Neural cell (in vitro differentiated cells): ENCODE results near the gene PTPRK. TPM values are rescaled to one million over a fixed set of nuclear protein-coding genes. Genes with fewer than 3 reads are reported as not detected.

Experiments used
- H2AFZ ChIP-seq: fragments of 200-600, 300-800 bp; sonication (generic), shearing (Covaris generic); 2 replicates; pipeline ENCODE4 v1.6.0; 2014; ENCODE audit warnings: low read depth, mild to moderate bottlenecking, antibody characterized with exemption, low read length, moderate library complexity
- H3F3A ChIP-seq: fragments of 200-600 bp; shearing (Covaris generic); 2 replicates; pipeline ENCODE4 v1.6.1; 2016; ENCODE audit warnings: mild to moderate bottlenecking, moderate library complexity, mixed read lengths, antibody characterized with exemption, low read length; ENCODE audit not compliant: insufficient read depth, poor library complexity, severe bottlenecking
- H3K27ac ChIP-seq: fragments of 200-600, 300-800 bp; sonication (generic), shearing (Covaris generic); 2 replicates; pipeline ENCODE4 v1.5.1; 2014; ENCODE audit warnings: mild to moderate bottlenecking, low read length, moderate library complexity
- H3K27me3 ChIP-seq: fragments of 300-800, 200-600 bp; sonication (generic), shearing (Covaris generic); 2 replicates; pipeline ENCODE4 v1.6.0; 2014; ENCODE audit warnings: mild to moderate bottlenecking, low read depth, low read length, moderate library complexity; ENCODE audit not compliant: insufficient read depth
- H3K36me3 ChIP-seq: fragments of 300-800, 200-600 bp; sonication (generic), shearing (Covaris generic); 2 replicates; pipeline ENCODE4 v1.5.1; 2014; ENCODE audit warnings: mild to moderate bottlenecking, antibody characterized with exemption, low read length, moderate library complexity; ENCODE audit not compliant: insufficient read depth
- H3K4me2 ChIP-seq: fragments of 300-800, 200-600 bp; sonication (generic), shearing (Covaris generic); 2 replicates; pipeline ENCODE4 v1.6.0; 2014; ENCODE audit warnings: mild to moderate bottlenecking, low read length
- H3K4me3 ChIP-seq: fragments of 300-800, 200-600 bp; sonication (generic), shearing (Covaris generic); 2 replicates; pipeline ENCODE4 v1.5.1; 2014; ENCODE audit warnings: mild to moderate bottlenecking, low read length, moderate library complexity
- H3K79me2 ChIP-seq: fragments of 200-600 bp; shearing (Covaris generic); replicated peaks from 2 replicates; pipeline ENCODE4 v1.6.0; 2014; ENCODE audit warnings: mild to moderate bottlenecking, low read length, moderate library complexity; ENCODE audit not compliant: insufficient read depth
- H3K9ac ChIP-seq: fragments of 300-800, 200-600 bp; sonication (generic), shearing (Covaris generic); 2 replicates; pipeline ENCODE4 v1.6.1; 2016; ENCODE audit warnings: mild to moderate bottlenecking, low read length, mixed read lengths
- H3K9me2 ChIP-seq: fragments of 200-600 bp; shearing (Covaris generic); 2 replicates; pipeline ENCODE4 v1.6.1; 2016; ENCODE audit warnings: mild to moderate bottlenecking, low read length, mixed read lengths; ENCODE audit not compliant: insufficient read depth
- H3K9me3 ChIP-seq: fragments of 200-600, 300-800 bp; sonication (generic), shearing (Covaris generic); 2 replicates; pipeline ENCODE4 v1.6.1; 2016; ENCODE audit warnings: mild to moderate bottlenecking, mixed run types, low read length, moderate library complexity, mixed read lengths
- H4K20me1 ChIP-seq: fragments of 200-600 bp; shearing (Covaris generic); 2 replicates; pipeline ENCODE4 v1.6.1; 2016; ENCODE audit warnings: mild to moderate bottlenecking, mixed run types; ENCODE audit not compliant: insufficient read depth
- EP300 ChIP-seq: fragments of 450-650 bp; conservative IDR thresholded peaks from 2 replicates; pipeline ENCODE4 v1.6.1; 2014; ENCODE audit warnings: antibody characterized with exemption, mild to moderate bottlenecking, moderate library complexity; ENCODE audit not compliant: poor library complexity, severe bottlenecking
- MXI1 ChIP-seq: fragments of 450-650 bp; conservative IDR thresholded peaks from 2 replicates; pipeline ENCODE4 v1.6.1; 2014; ENCODE audit warnings: antibody characterized with exemption, mild to moderate bottlenecking; ENCODE audit not compliant: poor library complexity, severe bottlenecking
- RAD21 ChIP-seq: fragments of 450-650 bp; conservative IDR thresholded peaks from 2 replicates; pipeline ENCODE4 v1.6.1; 2014; ENCODE audit warnings: antibody characterized with exemption, mild to moderate bottlenecking, moderate library complexity
- SMC3 ChIP-seq: fragments of 450-650 bp; conservative IDR thresholded peaks from 2 replicates; pipeline ENCODE4 v1.6.1; 2014; ENCODE audit warnings: antibody characterized with exemption, mild to moderate bottlenecking, moderate library complexity; ENCODE audit not compliant: poor library complexity
- TAF1 ChIP-seq: IDR thresholded peaks from 2 replicates; pipeline ENCODE4 v1.6.1; 2012; ENCODE audit warnings: low read depth
- polyA plus RNA-seq: library from polyadenylated mRNA; depleted of rRNA; stranded (reverse); fragments of >200 nt; gene quantifications from 2 replicates; pipeline ENCODE4 v1.2.3, GENCODE V29; 2014
- TF ChIP-seq, protein P1 (sequence below): IDR thresholded peaks from 2 replicates; pipeline ENCODE4 v1.6.1; 2012; ENCODE audit warnings: borderline replicate concordance
- TF ChIP-seq, protein P2 (sequence below): fragments of 450-650 bp; IDR thresholded peaks from 2 replicates; pipeline ENCODE4 v1.5.1; 2014; ENCODE audit warnings: antibody characterized with exemption, mild to moderate bottlenecking, moderate library complexity; ENCODE audit not compliant: poor library complexity, severe bottlenecking

Gene PTPRK
- polyA plus RNA-seq, 1 donor from 2014 or later: 10.4 TPM

DNA sequence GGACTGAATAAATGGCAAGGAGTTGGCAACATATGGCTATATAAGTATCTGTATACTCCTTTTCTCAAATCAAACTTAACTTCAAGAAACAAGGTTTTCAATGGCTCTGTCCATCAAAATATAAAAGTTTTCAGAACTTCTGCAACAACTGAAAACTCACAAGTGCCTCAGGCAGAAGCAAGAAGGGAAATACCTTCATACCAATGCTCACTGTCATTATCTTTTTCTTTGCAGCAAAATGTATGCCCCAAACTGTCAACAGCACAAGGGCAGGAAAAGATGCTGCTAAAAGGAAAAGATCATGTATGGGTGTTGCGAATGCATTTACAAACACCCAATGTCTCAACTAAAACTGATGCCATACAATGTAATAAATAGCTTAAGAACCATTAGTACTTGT is 45.9 kb downstream of the PTPRK start:
- H3K9me3 ChIP-seq: no peaks in the 10 kb centered on the region
- H3K27ac ChIP-seq: no peak overlapping the region
- TF ChIP-seq, protein P1, sequence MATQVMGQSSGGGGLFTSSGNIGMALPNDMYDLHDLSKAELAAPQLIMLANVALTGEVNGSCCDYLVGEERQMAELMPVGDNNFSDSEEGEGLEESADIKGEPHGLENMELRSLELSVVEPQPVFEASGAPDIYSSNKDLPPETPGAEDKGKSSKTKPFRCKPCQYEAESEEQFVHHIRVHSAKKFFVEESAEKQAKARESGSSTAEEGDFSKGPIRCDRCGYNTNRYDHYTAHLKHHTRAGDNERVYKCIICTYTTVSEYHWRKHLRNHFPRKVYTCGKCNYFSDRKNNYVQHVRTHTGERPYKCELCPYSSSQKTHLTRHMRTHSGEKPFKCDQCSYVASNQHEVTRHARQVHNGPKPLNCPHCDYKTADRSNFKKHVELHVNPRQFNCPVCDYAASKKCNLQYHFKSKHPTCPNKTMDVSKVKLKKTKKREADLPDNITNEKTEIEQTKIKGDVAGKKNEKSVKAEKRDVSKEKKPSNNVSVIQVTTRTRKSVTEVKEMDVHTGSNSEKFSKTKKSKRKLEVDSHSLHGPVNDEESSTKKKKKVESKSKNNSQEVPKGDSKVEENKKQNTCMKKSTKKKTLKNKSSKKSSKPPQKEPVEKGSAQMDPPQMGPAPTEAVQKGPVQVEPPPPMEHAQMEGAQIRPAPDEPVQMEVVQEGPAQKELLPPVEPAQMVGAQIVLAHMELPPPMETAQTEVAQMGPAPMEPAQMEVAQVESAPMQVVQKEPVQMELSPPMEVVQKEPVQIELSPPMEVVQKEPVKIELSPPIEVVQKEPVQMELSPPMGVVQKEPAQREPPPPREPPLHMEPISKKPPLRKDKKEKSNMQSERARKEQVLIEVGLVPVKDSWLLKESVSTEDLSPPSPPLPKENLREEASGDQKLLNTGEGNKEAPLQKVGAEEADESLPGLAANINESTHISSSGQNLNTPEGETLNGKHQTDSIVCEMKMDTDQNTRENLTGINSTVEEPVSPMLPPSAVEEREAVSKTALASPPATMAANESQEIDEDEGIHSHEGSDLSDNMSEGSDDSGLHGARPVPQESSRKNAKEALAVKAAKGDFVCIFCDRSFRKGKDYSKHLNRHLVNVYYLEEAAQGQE: no peak
- TF ChIP-seq, protein P2, sequence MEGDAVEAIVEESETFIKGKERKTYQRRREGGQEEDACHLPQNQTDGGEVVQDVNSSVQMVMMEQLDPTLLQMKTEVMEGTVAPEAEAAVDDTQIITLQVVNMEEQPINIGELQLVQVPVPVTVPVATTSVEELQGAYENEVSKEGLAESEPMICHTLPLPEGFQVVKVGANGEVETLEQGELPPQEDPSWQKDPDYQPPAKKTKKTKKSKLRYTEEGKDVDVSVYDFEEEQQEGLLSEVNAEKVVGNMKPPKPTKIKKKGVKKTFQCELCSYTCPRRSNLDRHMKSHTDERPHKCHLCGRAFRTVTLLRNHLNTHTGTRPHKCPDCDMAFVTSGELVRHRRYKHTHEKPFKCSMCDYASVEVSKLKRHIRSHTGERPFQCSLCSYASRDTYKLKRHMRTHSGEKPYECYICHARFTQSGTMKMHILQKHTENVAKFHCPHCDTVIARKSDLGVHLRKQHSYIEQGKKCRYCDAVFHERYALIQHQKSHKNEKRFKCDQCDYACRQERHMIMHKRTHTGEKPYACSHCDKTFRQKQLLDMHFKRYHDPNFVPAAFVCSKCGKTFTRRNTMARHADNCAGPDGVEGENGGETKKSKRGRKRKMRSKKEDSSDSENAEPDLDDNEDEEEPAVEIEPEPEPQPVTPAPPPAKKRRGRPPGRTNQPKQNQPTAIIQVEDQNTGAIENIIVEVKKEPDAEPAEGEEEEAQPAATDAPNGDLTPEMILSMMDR: no peak
- TF ChIP-seq SMC3: no peak
- no peak for TF ChIP-seq TAF1

DNA sequence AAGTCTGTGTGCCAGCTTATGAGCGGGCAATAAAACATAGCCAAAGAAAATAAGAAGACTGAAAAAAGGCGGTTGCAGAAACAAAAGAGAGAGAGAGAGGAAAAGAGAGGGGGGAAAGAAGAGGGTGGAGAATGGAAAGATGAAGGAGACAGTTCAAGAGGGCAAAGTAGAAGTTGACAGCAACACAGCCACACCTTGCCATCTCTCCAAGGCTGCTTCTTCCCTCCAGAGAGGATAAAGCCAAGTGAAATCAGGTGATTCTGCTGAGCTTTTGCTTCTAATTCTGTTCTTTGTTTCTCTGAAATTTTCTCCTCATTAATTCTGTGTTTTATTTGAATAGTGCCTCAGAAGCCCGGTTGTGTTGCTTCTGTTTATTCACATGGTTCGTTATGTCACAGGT is 48.5 kb downstream of the PTPRK start:
- no peaks in the 10 kb centered on the region for H3K36me3 ChIP-seq
- H3F3A ChIP-seq: no peaks in the 10 kb centered on the region
- no peak overlapping the region for H3K4me3 ChIP-seq
- H3K9ac ChIP-seq: no peak overlapping the region
- H3K27me3 ChIP-seq: no peaks in the 10 kb centered on the region
- H4K20me1 ChIP-seq: no peaks in the 10 kb centered on the region
- no peak overlapping the region for H2AFZ ChIP-seq
- no peaks in the 10 kb centered on the region for H3K9me2 ChIP-seq
- no peak overlapping the region for H3K27ac ChIP-seq
- no peaks in the 10 kb centered on the region for H3K9me3 ChIP-seq
- H3K4me2 ChIP-seq: no peak overlapping the region
- H3K79me2 ChIP-seq: peaks cover 5% of the 10 kb centered on the region
- TF ChIP-seq, protein P2: no peak
- TF ChIP-seq MXI1 (no peak), RAD21 (no peak), EP300 (no peak)

More for the DNA sequence above, 45.9 kb downstream of the PTPRK start:
- peaks cover 5% of the 10 kb centered on the region for H3K79me2 ChIP-seq
- H4K20me1 ChIP-seq: no peaks in the 10 kb centered on the region
- no peaks in the 10 kb centered on the region for H3K9me2 ChIP-seq
- no peaks in the 10 kb centered on the region for H3K27me3 ChIP-seq
- H3F3A ChIP-seq: no peaks in the 10 kb centered on the region
- H3K36me3 ChIP-seq: no peaks in the 10 kb centered on the region
- no peak overlapping the region for H2AFZ ChIP-seq
- no peak overlapping the region for H3K9ac ChIP-seq
- no peak overlapping the region for H3K4me2 ChIP-seq
- H3K4me3 ChIP-seq: no peak overlapping the region
